ENCODE measurements around the gene PRELP.

DNA sequence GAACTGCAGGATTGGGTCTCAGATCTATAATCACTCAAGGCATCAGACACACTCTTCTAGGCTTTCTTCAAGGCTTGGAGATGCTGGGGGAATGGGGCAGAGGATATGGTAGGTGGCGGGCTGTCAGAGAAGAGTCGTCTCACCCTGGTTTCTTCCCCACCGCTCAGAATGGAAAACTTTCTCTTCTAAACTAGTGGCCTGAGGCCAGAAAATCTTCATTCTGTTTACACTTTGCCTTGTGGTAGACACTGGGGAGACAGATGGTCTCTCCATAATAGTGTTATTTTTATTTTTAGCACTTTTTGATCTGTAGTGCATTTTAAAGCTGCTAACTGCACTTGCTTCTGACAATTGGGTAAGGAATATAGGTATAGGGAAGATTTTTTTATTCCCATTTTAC lies 2.6 kb downstream of the PRELP start:
- TF ChIP-seq, protein P1, sequence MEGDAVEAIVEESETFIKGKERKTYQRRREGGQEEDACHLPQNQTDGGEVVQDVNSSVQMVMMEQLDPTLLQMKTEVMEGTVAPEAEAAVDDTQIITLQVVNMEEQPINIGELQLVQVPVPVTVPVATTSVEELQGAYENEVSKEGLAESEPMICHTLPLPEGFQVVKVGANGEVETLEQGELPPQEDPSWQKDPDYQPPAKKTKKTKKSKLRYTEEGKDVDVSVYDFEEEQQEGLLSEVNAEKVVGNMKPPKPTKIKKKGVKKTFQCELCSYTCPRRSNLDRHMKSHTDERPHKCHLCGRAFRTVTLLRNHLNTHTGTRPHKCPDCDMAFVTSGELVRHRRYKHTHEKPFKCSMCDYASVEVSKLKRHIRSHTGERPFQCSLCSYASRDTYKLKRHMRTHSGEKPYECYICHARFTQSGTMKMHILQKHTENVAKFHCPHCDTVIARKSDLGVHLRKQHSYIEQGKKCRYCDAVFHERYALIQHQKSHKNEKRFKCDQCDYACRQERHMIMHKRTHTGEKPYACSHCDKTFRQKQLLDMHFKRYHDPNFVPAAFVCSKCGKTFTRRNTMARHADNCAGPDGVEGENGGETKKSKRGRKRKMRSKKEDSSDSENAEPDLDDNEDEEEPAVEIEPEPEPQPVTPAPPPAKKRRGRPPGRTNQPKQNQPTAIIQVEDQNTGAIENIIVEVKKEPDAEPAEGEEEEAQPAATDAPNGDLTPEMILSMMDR (conservative IDR thresholded peaks at IDR 0.05; ENCODE audit: low read depth, low read length) = no peak
- TF ChIP-seq EZH2 (IDR thresholded peaks at IDR 0.05; ENCODE audit: low read length, unreplicated experiment) = no peak
